Stimulated activated CD8-positive, alpha-beta memory T cell treated with anti-CD3 and anti-CD28 coated beads, Interleukin-12 subunit alpha, Interleukin-12 subunit beta, amount 100 ng/mL, for 1 hour (primary cell): Measurements from ENCODE around the gene ASB9.
"Not testable (repeated sequence)": the region's sequence is repeated elsewhere in the genome, so short reads cannot be mapped to it uniquely, and the experiment has no call there.

Experiments used
- DNase-seq: peaks from one replicate; pipeline ENCODE4 v3.0.0-alpha.2; 2020; ENCODE audit warnings: low read depth

The ASB9 gene

DNA sequence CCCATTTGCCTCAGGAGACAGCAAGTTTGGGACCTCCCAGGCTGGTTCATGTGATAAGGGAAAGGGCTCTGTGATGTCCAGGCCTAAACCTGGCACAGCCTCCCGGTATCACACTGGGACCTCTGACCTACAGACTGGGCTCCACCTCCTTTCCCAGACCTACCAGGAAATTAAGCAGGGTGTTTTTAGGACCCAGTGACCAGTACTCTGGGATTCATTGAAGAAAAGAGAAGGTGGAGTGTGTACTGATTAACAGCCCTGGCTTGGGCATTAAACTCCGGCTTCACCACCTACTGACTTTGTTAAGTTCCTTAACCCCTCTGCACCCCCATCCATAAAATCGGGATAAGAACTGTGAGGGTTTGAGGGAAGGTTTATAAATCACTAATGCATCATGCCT lies 28.6 kb downstream of the ASB9 start:
- no peak for DNase-seq

DNA sequence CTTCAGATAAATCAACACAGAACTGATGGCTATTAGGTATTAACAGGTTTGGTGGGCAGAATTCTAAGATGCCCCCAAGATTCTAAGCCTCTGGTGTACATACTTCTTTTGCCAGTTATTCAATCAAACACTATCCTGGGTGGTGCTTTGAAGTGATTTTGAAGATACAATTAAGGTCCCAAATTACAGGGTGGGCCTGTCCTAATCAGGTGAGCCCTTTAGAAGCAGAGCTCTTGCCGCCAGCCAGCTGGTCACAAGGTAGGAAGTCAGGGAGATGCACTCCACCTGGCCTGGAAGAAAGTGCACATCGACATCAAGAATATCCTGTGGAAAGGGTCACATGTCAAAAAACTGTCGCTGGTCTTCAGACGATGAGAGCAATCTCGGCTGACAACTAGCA lies 29.5 kb downstream of the ASB9 start:
- no peak for DNase-seq

DNA sequence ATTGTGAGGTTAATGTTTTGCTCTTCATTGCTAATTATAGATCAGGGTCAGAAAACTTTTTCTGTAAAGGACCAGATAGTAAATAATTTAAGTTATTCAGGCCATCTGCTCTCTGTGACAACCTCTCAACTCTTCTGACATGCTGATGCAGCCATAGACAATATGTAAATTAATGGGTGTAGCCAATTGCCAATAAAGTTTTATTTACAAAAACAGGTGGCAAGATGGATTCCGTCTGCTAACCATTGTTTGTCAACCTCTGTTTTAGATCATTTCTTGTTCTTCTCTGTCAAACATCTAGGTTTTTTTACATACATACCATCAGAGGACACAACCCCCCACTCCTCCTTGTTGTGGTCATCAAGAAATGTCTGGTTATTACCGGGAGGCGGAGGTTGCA lies 33.7 kb downstream of the ASB9 start:
- no peak for DNase-seq

DNA sequence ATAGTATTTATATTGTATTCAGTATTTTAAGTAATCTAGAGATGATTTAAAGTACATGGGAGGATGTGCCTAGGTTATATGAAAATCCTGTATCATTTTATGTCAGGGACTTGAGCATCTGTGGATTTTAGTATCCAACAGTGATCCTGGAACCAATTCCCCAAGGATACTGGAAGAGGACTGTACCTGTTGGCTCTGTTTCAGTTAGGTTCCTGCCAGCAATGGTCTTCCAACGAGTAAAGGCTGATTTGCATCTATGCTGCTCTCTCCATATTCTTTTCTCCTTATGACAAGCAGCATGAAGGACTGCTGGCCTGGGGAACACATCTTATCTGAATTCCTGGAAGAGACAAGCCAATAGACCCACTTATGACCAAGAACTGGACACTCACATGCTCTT lies 34.9 kb downstream of the ASB9 start:
- no peak for DNase-seq

GRCh38 chrX:15233416-15234015 lies 36.4 kb downstream of the ASB9 start:
- no peak for DNase-seq

- DNase-seq: no peak
These were observed 45.1 kb downstream of the ASB9 start for GRCh38 chrX:15224747-15225146.

GRCh38 chrX:15221321-15221720 lies 48.6 kb downstream of the ASB9 start:
- DNase-seq: no peak

GRCh38 chrX:15217161-15217560 lies 52.7 kb downstream of the ASB9 start:
- no peak for DNase-seq

DNA sequence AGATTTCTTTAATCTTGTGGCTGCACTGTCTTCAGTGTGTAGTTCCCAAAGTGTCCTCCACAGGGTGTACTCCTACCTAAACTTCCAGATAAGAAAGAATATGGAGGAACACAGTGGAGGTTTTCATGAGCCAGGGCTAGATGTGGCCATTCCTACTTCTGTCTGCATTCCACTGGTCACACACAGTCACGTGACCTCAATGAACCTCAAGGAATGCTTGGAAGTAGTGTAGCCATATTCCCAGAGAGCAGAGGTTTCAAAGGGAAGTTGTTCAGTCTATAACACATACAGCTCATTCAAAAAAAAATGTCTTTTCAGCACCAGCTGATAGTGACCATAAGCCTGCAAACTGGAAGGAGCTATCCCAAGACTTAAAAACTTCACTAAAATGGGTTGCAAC lies 53.6 kb downstream of the ASB9 start:
- no peak for DNase-seq

- no peak for DNase-seq
These were observed 54.5 kb downstream of the ASB9 start for GRCh38 chrX:15215366-15215765.

DNA sequence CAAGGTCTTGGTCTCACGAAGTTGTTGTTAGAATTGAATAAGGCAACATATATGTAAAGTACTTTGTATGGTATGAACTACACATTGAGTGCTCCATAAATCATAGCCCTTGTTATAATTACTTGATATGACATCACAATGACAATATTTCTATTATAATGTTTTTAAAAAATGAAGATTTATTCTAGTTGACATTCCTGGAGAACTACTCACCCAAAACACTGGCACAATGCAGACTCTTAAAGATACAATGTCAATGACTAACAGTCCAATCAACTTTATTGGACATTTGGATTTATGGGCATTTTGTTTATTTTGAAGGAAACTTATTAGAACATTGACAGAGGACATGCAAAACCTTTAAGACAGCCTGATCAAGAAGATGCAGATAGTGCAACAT lies 55.3 kb downstream of the ASB9 start:
- DNase-seq: no peak

DNA sequence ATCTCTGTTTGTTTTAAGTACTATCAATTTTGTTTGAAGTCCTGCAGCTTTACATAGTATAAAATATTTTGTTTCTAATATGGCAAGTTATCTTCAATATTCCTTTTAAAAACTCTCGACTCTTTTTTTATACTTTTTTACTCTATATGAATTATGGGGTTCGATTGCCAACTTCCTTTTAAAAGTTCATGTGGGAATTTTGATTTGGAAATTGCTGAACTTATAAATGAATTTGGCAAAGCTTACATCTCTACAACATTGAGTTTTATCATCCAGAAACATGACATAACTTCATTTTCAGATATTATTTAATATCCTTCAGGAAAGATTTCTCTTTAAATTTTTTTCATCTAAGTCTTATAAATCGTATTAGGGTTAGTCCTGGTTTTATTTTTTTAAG lies 60.8 kb downstream of the ASB9 start:
- no peak for DNase-seq

DNA sequence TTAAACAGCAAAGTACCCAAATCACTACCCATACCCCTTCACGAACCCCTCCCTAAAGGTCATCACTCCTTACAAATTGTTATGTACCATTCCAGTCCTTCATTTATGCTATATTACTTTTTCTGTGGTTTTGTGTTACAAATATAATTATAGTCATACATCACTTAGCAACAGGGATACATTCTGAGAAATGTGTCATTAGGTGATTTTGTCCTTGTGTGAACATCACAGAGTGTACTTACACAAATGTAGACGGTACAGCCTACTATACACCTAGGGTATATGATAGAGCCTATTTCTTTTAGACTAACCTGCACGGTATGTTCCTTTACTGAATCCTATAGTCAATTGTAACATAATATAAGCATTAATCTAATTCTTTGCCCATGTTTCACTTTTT lies 61.9 kb downstream of the ASB9 start:
- DNase-seq: no peak

GRCh38 chrX:15207384-15207783 lies 62.5 kb downstream of the ASB9 start:
- DNase-seq: no peak

GRCh38 chrX:15206306-15206705 lies 63.6 kb downstream of the ASB9 start:
- no peak for DNase-seq

DNA sequence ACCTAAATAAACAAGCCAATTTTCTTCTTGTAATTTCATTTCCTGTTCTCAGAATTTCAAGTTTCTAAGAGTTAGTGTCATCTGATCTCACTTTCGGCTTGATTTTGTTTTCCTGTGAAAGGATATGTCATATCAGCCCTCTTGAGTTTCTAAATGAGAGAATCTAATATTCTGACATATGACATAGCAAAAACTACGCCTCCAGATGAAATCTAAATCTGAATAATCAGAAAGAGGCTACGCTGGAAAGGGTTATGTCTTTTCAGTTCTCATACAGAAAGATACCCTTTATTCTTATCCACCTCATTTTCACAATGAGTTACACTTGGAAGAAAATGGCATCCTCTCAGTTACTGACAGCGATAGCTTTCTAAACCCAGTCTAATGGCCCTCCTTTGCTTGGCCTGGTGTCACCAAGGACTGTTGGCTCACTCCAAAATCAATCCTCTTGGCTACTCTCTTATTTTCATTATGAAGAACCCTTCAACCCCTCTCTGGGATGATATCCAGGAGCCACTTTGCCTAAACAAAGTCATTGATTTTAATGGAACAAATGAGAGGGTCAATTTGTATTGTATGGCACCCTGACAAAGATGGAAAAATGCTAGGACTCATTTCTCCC lies 65.6 kb downstream of the ASB9 start:
- DNase-seq: no peak

DNA sequence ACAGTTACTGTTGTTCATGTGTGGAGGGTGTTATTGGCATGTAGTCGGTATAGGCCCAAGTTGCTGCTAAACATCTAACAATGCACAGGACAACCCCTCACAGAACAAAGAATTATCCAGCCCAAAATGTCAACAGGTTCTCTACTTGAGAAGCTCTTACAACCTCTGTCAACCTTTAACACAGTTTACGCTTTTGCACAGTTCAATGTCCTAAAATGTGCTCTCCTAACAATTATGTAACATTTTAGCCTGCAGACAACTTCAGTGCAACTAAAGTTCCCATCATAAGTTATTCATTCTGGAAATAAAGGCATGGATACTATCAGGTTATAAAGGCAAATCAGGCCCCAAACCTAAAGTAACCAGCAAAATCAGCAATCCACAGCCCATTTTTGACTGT lies 66.2 kb downstream of the ASB9 start:
- DNase-seq: no peak

- no peak for DNase-seq
These were observed 67.3 kb downstream of the ASB9 start for GRCh38 chrX:15202454-15203177.

DNA sequence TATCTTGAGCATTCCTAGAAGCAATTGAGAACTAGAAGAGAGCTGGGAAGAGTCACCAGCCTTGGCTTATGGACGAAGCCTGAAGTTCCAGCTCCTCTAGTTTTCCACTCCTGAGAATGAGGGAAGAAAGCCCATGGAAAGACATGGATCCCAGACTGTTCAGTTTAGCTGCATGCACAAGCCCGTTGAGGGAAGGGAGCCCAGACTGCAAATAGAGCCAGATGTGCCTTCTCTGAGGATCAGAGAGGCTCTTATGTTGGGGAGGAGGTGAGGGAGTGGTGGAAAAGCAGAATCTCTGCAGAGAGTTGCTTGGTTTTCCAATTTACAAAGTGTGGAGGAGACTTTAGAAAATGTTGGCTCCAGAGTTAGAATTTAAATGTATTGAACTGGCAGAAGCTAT lies 69.0 kb downstream of the ASB9 start:
- no peak for DNase-seq

DNA sequence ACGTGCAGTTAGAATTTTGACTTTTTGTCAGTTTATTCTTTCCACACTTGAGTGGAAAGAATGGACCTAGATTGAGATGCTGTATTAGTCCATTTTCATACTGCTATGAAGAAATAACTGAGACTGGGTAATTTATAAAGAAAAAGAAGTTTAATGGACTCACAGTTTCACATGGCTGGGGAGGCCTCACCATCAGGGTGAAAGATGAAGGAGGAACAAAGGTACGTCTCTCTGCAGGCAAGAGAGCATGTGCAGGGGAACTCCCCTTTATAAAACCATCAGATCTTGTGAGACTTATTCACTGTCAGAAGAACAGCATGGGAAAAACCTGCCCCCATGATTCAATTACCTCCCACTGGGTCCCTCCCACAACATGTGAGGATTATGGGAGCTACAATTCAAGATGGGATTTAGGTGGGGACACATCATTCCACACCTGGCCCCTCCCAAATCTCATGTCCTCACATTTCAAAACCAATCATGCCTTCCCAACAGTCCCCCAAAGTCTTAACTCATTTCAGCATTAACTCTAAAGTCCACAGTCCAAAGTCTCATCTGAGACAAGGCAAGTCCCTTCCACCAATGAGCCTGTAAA lies 71.2 kb downstream of the ASB9 start:
- not testable (repeated sequence) for DNase-seq

GRCh38 chrX:15194146-15194545 lies 75.7 kb downstream of the ASB9 start:
- DNase-seq: no peak
